ENCODE results near the gene ZNF132.

Gene ZNF132

DNA sequence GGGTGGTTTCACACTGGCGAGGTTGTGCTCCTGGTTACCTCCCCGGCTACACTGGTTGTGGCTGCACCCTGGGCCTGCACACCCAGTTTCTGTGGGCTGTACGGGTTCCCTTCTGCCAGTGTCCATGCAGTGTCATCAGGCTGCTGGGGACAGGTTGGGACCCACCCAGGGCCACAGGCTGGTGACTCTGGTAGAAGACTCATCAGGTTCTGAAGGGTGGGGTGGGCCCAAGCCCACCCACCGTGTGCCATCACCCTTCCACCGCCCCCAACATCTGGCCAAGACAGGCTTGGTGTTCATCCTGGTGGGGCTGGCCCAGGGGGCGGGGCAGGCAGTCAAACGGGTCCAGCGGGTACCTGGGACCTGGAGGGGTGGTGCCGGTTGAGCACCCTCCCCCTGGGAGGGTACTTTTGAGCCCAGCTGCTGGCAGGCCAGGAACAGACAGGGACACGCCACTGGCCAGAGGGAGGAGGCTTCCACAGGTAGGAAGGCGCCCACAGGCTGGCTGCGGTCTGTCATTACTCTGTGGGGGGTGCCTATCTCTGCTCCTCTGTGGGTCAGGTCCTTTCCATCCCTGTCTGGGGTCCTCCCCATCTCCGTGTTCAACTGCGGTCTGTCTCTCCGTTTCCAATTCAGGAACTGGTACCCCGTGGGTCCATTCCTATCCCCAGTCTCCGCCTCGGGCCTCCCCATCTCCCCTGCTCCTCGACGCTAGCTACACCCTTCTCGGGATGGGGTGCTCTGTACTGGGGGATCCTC is 44.6 kb downstream of the ZNF132 start, which contains the start of gene RNF225:
TSS of gene RNF225 (plus strand) at position 437 of the 759 bp plus-strand sequence. CDS start 434 bp downstream, outside the sequence.
- peak; percentile 86 for DNase-seq (ENCODE audit: low spot score)
- TF ChIP-seq, protein P1, sequence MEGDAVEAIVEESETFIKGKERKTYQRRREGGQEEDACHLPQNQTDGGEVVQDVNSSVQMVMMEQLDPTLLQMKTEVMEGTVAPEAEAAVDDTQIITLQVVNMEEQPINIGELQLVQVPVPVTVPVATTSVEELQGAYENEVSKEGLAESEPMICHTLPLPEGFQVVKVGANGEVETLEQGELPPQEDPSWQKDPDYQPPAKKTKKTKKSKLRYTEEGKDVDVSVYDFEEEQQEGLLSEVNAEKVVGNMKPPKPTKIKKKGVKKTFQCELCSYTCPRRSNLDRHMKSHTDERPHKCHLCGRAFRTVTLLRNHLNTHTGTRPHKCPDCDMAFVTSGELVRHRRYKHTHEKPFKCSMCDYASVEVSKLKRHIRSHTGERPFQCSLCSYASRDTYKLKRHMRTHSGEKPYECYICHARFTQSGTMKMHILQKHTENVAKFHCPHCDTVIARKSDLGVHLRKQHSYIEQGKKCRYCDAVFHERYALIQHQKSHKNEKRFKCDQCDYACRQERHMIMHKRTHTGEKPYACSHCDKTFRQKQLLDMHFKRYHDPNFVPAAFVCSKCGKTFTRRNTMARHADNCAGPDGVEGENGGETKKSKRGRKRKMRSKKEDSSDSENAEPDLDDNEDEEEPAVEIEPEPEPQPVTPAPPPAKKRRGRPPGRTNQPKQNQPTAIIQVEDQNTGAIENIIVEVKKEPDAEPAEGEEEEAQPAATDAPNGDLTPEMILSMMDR (conservative IDR thresholded peaks at IDR 0.05; ENCODE audit: low read depth): no peak
- POLR2A ChIA-PET (ENCODE audit: low non-redundant PET): interaction anchor here (0.5 to 1.0 kb wide), 4 partner anchors 14 to 462 kb away, joined by 3 to 7 read pairs (median 4); partner anchors contain the start of gene ZBTB45
- CTCF ChIA-PET: no interaction called here
- H3K27ac ChIP-seq: peak within 1 kb of the TSS; percentile 76

DNA sequence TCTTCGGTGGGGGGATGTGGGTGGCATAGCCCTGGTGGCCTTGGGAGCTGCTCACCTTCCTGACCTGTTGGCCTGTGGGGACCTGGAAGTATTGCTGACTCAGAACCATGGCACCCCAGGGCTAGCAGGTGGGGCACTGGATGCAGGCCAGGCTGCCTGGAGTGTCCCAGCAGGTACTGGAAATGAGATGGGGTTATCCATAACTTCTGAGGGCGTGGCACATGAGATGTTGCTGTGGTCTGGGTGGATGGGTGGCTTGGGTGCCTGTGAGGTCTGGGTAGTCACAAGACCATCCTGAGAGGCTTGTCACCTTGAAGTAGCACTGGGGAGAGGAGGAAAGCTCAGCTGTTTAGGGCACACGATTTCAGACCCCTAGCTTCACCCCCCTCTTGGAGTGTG is 45.1 kb downstream of the ZNF132 start:
- TF ChIP-seq, protein P1 (conservative IDR thresholded peaks at IDR 0.05; ENCODE audit: low read depth): no peak
- H3K27ac ChIP-seq: peak overlapping the region; percentile 76
- ChIA-PET POLR2A (ENCODE audit: low non-redundant PET) (interaction anchor here (0.5 to 0.6 kb wide), 3 partner anchors 125 to 462 kb away, joined by 3 to 6 read pairs (median 3); partner anchors contain the start of gene ZBTB45), CTCF (no interaction called here)
- peak; percentile 55 for DNase-seq (ENCODE audit: low spot score)

GRCh38 chr19:58393725-58394033 is 46.3 kb downstream of the ZNF132 start:
- ChIA-PET CTCF (no interaction called here), POLR2A (ENCODE audit: low non-redundant PET) (no interaction called here)
- TF ChIP-seq, protein P1 (conservative IDR thresholded peaks at IDR 0.05; ENCODE audit: low read depth): no peak
- no peak for DNase-seq (ENCODE audit: low spot score)
- H3K27ac ChIP-seq: peak overlapping the region; percentile 76

DNA sequence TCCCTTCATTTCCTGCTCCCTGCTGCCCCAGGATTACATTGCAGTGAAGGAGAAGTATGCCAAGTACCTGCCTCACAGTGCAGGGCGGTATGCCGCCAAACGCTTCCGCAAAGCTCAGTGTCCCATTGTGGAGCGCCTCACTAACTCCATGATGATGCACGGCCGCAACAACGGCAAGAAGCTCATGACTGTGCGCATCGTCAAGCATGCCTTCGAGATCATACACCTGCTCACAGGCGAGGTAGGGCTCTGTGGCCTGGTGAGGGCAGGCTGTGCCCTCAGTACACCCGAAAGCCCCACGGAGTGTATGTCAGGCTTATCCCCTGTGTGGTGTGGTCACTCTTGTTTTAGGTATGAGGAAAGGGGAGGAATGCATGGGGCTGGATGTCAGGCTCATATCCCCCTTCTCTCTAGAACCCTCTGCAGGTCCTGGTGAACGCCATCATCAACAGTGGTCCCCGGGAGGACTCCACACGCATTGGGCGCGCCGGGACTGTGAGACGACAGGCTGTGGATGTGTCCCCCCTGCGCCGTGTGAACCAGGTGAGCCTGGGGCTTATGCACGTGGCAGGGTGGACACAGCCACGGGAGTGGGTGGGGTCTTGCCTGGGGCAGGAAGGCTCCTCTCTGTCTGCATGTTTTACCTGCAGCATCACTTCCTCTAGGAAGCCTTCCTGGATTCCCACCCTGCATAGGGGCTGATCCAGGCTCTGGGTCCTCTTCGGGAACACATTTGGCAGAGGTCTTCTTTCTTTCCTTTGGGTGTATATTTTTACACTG is 46.8 kb downstream of the ZNF132 start:
- ChIA-PET POLR2A (ENCODE audit: low non-redundant PET) (no interaction called here), CTCF (no interaction called here)
- peak overlapping the region; percentile 30 for H3K27ac ChIP-seq
- TF ChIP-seq, protein P1 (conservative IDR thresholded peaks at IDR 0.05; ENCODE audit: low read depth): no peak
- no peak for DNase-seq (ENCODE audit: low spot score)

DNA sequence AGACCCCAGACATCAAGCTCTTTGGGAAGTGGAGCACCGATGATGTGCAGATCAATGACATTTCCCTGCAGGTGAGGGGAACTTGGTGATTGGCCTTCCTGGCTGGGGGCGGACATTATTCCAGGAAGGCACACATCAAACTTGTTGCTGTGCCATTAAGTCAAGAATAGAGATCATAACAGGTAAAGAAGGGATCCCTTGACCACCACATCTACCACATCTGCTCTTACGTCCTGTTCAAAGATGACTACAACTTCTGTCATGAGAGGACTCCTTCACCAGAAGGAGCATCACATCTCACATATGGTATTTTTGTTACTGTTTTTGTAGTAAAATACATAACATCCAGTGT is 51.8 kb downstream of the ZNF132 start:
- peak overlapping the region; percentile 98 for H3K27ac ChIP-seq
- CTCF ChIA-PET: no interaction called here
- POLR2A ChIA-PET (ENCODE audit: low non-redundant PET): interaction anchor here (0.6 kb wide), 1 partner anchor 14 kb away, joined by 8 read pairs; no protein-coding TSS in a partner anchor
- DNase-seq (ENCODE audit: low spot score): no peak
- TF ChIP-seq, protein P1 (conservative IDR thresholded peaks at IDR 0.05; ENCODE audit: low read depth): no peak

- DNase-seq (ENCODE audit: low spot score): no peak
- H3K27ac ChIP-seq: peak overlapping the region; percentile 98
- ChIA-PET CTCF (interaction anchor here (0.7 kb wide), 1 partner anchor 20 kb away, joined by 4 read pairs; no protein-coding TSS in a partner anchor), POLR2A (ENCODE audit: low non-redundant PET) (interaction anchor here (0.6 kb wide), 1 partner anchor 15 kb away, joined by 8 read pairs; no protein-coding TSS in a partner anchor)
- TF ChIP-seq, protein P1 (conservative IDR thresholded peaks at IDR 0.05; ENCODE audit: low read depth): no peak
These were observed 52.4 kb downstream of the ZNF132 start for GRCh38 chr19:58387338-58388174.
